Gastrocnemius medialis (tissue), 4 donors: ENCODE data around the gene PCSK5.

Experiments
- CTCF ChIP-seq, 5 experiments: fragments of 450-650 bp in 3 of 5; fragments of 200-600 bp in 2 of 5; sonication (generic) in 2 of 5; IDR thresholded peaks in 4 of 5; conservative IDR thresholded peaks in 1 of 5; 1 replicate in 4 of 5; 2 replicates in 1 of 5; pipeline ENCODE4 v1.5.1; 2016 to 2019; ENCODE audit warnings: antibody characterized with exemption in 5 of 5, mild to moderate bottlenecking in 3 of 5, moderate library complexity in 3 of 5
- POLR2A ChIP-seq, 2 donors: fragments of 450-650 bp; IDR thresholded peaks; one replicate each; pipeline ENCODE4 v1.6.1; 2017; ENCODE audit warnings: antibody characterized with exemption in 2 of 2, mild to moderate bottlenecking in 2 of 2, moderate library complexity in 2 of 2

DNA sequence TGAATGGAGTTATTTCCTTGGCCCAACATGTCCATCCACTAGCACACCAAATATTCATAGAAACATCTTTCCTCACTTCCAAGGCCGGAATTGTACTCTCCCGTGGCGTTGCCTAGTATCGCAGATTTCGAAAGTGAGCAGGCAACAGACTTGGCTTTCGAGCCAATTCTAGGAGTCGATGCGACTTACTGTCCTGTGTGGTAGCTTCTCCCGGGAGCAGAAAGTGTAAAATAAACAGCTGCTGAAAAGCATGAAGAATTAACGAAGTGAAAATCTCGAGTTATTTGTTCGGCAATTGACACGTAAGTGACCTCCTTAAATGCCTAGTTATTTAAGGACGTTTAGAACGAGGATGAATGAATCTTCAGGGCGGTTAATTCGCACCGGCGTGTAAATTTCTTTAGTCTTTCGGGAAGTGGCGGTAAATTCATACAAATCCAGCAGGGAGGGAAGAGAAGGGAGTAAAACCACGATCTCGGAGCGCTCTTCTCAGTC, 449 bp upstream of the PCSK5 start:
- TF ChIP-seq CTCF (IDR thresholded peaks at IDR 0.05 in 4 of 5, conservative IDR thresholded peaks at IDR 0.05 in 1 of 5) (no peak), POLR2A (IDR thresholded peaks at IDR 0.05) (no peak)
